A673 (cell line): ENCODE results near the gene RAB2B.

Experiments used
- EZH2 ChIP-seq: fragments of 200-600 bp; sonication (generic); IDR thresholded peaks from 2 replicates; pipeline ENCODE4 v1.6.1; 2017; ENCODE audit warnings: borderline replicate concordance, low read depth, mild to moderate bottlenecking, mixed read lengths, antibody characterized with exemption, low read length; ENCODE audit not compliant: poor library complexity, severe bottlenecking
- TF ChIP-seq, protein P1 (sequence below): fragments of 300-800, 200-600 bp; sonication (generic); conservative IDR thresholded peaks from 2 replicates; pipeline ENCODE4 v1.5.1; 2017; ENCODE audit warnings: low read depth, mild to moderate bottlenecking, antibody characterized with exemption, low read length, moderate library complexity, mixed read lengths

DNA sequence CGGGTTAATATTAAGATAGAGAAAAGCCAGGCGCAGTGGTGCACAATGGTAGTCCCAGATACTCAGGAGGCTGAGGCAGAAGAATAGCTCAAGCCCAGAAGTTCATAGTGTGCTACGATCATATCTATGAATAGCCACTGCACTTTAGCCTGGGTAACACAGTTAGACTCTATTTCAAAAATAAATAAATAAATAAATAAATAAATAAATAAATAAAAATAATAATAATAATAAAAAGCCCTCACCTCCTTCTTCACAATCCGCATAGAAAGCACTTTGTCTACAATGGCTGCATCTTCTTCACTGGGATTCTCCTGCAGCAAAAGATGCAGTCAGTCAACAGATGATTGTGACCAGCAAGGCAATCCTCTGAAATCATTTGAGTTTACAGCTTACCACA is 61.4 kb downstream of the RAB2B start:
- TF ChIP-seq, protein P1, sequence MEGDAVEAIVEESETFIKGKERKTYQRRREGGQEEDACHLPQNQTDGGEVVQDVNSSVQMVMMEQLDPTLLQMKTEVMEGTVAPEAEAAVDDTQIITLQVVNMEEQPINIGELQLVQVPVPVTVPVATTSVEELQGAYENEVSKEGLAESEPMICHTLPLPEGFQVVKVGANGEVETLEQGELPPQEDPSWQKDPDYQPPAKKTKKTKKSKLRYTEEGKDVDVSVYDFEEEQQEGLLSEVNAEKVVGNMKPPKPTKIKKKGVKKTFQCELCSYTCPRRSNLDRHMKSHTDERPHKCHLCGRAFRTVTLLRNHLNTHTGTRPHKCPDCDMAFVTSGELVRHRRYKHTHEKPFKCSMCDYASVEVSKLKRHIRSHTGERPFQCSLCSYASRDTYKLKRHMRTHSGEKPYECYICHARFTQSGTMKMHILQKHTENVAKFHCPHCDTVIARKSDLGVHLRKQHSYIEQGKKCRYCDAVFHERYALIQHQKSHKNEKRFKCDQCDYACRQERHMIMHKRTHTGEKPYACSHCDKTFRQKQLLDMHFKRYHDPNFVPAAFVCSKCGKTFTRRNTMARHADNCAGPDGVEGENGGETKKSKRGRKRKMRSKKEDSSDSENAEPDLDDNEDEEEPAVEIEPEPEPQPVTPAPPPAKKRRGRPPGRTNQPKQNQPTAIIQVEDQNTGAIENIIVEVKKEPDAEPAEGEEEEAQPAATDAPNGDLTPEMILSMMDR, result no peak
- no peak for TF ChIP-seq EZH2
